Neural crest cell (in vitro differentiated cells): ENCODE measurements around the gene DGCR8. TPM values are rescaled to one million over a fixed set of nuclear protein-coding genes. Genes with fewer than 3 reads are reported as not detected.

Experiments used
- DNase-seq: peaks from one replicate; pipeline ENCODE4 v3.0.0; 2021; ENCODE audit warnings: low read depth, mixed read lengths, low spot score
- H3K27ac Mint-ChIP-seq: one replicate; pipeline ENCODE4 v1.8.0; 2021; ENCODE audit warnings: mild to moderate bottlenecking, mixed read lengths; ENCODE audit not compliant: unreplicated experiment
- H3K27me3 Mint-ChIP-seq: 2 replicates; pipeline ENCODE4 v1.8.0; 2021; ENCODE audit warnings: low read depth, mild to moderate bottlenecking, mixed read lengths
- H3K36me3 Mint-ChIP-seq: 2 replicates; pipeline ENCODE4 v1.8.0; 2021; ENCODE audit warnings: low read depth, mild to moderate bottlenecking, mixed read lengths
- H3K4me1 Mint-ChIP-seq: 2 replicates; pipeline ENCODE4 v1.8.0; 2021; ENCODE audit warnings: mixed read lengths
- H3K4me3 Mint-ChIP-seq: one replicate; pipeline ENCODE4 v1.8.0; 2021; ENCODE audit warnings: mild to moderate bottlenecking, mixed read lengths
- H3K9me3 Mint-ChIP-seq: 2 replicates; pipeline ENCODE4 v1.8.0; 2021; ENCODE audit warnings: mixed read lengths
- long read RNA-seq: library from polyadenylated mRNA; unstranded; transcript quantifications from one replicate; pipeline ENCODE4 v2.0.0, GENCODE V29; 2020
- total RNA-seq: library from RNA; stranded (reverse); gene quantifications from 2 replicates; pipeline ENCODE4 v1.2.1, GENCODE V29; 2021
- TF ChIP-seq, protein P1 (sequence below): fragments of 200-600 bp; sonication (generic); conservative IDR thresholded peaks from 2 replicates; pipeline ENCODE4 v1.5.0; 2021; ENCODE audit warnings: antibody characterized with exemption, mild to moderate bottlenecking

The DGCR8 gene
- 86.3 and 86.5 TPM in 2 replicates for total RNA-seq
- long read RNA-seq, full-length matches to known transcripts = 11 of 17 reads
- long read RNA-seq, partial matches to known transcripts = 5 of 17 reads
- long read RNA-seq, other reads (novel, unspliced or antisense) = 1 of 17 reads

DNA sequence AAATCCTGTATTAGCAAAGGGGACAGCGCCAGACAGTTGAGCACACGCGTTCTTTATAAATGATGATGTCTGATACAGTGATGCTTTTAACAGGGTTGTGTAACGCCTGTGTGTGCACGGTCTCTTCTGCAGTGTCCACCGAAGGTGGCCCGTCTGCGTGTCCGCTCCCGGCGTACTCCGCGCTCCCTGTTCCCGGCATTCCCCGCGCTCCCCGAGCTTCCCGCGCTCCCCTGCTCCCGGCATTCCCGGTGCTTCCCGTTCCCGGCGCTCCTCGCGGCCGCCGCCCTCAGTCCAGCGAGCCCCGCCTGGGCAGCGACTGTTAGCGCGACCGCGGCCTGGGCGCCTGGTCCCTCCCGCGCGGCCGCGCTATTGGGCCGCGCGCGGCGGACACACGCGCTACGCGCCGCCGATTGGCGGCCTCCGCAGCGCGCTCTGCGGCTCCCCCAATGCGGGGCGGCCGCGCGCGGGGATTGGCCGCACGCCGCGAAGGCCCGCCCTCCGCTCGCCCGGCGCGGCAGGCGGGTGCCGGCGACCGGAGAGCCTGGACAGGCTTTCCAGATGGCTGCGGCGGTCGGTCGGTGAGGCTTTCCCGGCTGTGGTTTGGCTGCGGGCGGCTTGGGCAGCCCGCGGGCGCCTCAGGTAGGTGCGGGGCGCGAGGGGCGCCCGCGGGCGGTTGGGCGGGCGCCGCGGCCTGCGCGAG is at the start of gene DGCR8:
Gene DGCR8, plus strand, starts transcription at position 497 of the 700 bp plus-strand sequence. CDS start 5,723 bp downstream, outside the sequence.
- H3K9me3 Mint-ChIP-seq = no peaks in the 10 kb centered on the region
- TF ChIP-seq, protein P1, sequence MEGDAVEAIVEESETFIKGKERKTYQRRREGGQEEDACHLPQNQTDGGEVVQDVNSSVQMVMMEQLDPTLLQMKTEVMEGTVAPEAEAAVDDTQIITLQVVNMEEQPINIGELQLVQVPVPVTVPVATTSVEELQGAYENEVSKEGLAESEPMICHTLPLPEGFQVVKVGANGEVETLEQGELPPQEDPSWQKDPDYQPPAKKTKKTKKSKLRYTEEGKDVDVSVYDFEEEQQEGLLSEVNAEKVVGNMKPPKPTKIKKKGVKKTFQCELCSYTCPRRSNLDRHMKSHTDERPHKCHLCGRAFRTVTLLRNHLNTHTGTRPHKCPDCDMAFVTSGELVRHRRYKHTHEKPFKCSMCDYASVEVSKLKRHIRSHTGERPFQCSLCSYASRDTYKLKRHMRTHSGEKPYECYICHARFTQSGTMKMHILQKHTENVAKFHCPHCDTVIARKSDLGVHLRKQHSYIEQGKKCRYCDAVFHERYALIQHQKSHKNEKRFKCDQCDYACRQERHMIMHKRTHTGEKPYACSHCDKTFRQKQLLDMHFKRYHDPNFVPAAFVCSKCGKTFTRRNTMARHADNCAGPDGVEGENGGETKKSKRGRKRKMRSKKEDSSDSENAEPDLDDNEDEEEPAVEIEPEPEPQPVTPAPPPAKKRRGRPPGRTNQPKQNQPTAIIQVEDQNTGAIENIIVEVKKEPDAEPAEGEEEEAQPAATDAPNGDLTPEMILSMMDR = no peak
- peak; percentile 86 for DNase-seq
- H3K36me3 Mint-ChIP-seq = peaks cover 3% of the 10 kb centered on the region
- H3K27ac Mint-ChIP-seq = peak within 1 kb of the TSS; percentile 99
- peaks cover 2% of the 10 kb centered on the region for H3K27me3 Mint-ChIP-seq
- H3K4me1 Mint-ChIP-seq = peaks cover 55% of the 10 kb centered on the region
- H3K4me3 Mint-ChIP-seq = peak within 1 kb of the TSS; percentile 99

DNA sequence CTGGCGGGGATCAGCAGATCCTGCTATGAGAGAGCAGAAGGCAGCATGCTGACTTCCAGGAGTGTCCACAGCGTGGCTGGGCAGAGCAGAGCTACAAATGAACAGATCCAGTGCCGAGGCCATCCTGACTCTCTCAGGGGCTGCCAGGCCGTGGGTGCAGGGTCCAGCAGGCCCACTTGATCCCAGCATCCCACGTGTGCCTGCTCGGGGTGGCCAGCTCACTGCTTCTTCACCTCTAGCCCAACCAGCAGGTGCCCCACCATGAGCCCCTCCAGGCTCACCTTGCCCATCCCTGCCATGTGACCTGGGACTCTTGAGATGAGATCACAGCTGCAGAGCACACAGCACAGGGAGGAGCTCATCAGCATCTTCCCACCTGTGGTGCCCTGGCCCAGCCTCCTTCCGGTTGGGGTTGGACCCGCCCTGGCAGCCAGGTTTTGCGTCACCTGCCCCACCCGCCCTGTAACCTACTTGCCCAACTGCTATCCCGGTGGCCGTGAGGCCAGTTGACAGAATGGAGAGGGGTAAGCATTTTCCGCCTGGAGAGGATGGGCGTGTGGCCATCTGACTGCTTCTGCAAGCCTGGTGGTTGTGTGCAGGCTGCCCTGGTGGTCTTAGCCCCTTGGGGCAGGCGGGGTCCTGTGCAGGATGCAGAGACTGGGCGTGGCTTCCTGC is 48.2 kb upstream of the DGCR8 start:
- H3K27me3 Mint-ChIP-seq = no peaks in the 10 kb centered on the region
- DNase-seq = no peak

DNA sequence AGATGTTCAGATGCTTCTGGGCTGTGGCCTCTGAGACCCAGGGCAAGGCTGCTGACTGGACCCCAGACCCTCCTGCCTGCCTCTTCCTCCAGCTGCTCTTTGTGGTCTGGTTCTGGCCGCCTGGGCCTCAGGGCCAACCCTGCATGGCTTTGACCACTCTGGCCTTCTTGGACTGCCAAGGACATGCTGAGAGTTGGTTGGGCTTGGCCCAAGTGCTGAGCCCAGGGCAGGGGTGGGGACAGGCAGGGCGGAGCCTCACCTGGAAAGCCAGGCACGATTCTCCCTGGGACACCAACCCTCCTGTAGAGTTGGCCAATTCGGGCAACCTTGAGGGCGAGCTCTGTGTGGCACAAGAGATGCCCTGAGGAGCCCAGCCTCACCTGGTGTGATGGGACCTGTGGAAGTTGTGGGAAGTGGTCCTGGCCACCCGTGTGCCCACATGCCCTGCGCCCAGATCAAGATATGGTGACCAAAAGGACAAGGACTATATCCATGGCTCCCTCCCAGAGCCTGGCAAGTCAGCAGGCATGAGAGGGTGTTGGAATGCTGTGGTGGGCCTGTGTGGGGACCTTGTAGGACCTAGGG is 47.5 kb upstream of the DGCR8 start:
- Mint-ChIP-seq H3K27ac (no peak overlapping the region), H3K36me3 (no peaks in the 10 kb centered on the region), H3K4me3 (no peak overlapping the region), H3K27me3 (no peaks in the 10 kb centered on the region), H3K9me3 (no peaks in the 10 kb centered on the region), H3K4me1 (peaks cover 2% of the 10 kb centered on the region)
- TF ChIP-seq, protein P1 = no peak
- no peak for DNase-seq

More for the DNA sequence above, 48.2 kb upstream of the DGCR8 start:
- no peak overlapping the region for H3K27ac Mint-ChIP-seq
- no peaks in the 10 kb centered on the region for H3K4me1 Mint-ChIP-seq
- H3K4me3 Mint-ChIP-seq = no peak overlapping the region
- no peaks in the 10 kb centered on the region for H3K36me3 Mint-ChIP-seq
- no peaks in the 10 kb centered on the region for H3K9me3 Mint-ChIP-seq
- TF ChIP-seq, protein P1 = no peak

DNA sequence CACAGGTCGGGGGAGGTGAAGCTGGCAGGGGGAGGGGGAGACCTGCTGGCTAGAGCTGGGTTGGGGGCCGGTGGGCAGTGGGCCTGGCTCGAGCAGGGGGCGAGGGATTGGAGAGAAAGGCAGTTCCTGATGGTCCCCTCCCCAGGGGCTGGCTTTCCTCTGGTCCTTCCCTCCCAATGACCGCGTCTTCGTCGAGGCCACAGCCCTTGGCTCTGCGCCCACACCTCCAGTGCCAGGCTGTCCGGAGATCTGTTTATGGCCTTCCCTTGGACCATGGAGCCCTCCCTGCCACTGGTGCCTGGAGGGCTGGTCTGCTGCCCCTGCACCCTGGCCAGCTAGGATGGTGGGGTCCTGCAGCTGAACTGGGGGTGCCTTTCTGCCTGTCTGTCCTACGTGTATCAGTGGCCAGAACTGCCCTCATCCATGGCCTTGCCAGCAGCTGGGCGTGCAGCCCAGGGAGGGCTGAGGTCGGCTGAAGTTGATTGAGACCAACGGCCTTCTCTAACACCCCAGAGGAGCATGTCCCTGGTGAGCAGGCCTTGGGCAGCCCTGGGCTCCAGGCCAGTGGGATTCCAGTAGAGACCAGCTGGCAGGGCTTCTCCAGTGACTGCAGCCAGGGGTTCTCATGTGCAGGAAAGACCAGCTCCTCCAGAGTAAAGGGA is 46.9 kb upstream of the DGCR8 start:
- no peaks in the 10 kb centered on the region for H3K9me3 Mint-ChIP-seq
- DNase-seq = no peak
- no peaks in the 10 kb centered on the region for H3K27me3 Mint-ChIP-seq
- no peak overlapping the region for H3K4me3 Mint-ChIP-seq
- peaks cover 3% of the 10 kb centered on the region for H3K36me3 Mint-ChIP-seq
- TF ChIP-seq, protein P1 = no peak
- peaks cover 9% of the 10 kb centered on the region for H3K4me1 Mint-ChIP-seq
- H3K27ac Mint-ChIP-seq = no peak overlapping the region

DNA sequence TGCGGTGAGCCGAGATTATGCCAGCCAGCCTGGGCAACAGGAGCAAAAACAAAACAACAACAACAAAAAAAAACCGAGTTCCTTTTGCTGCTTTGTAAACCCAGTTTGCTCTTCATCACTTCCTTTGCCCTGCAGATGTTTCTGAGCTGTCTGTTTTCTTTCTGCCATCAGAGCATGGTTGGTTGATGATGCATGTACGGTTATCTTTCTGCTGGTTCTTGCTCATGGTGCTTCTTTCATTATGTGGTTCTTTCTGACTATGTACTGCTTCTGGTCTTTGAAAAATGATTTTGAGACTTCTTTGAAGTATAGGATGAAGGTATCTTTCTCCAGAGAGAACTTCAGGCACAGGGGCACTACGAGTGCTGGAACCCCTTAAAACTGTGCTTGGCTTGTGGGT is 45.9 kb upstream of the DGCR8 start:
- Mint-ChIP-seq H3K9me3 (no peaks in the 10 kb centered on the region), H3K4me1 (peaks cover 14% of the 10 kb centered on the region), H3K36me3 (peaks cover 3% of the 10 kb centered on the region), H3K27ac (no peak overlapping the region), H3K27me3 (no peaks in the 10 kb centered on the region), H3K4me3 (no peak overlapping the region)
- no peak for DNase-seq
- TF ChIP-seq, protein P1 = no peak
